ENCODE results near the gene CFAP53.

Gene CFAP53

GRCh38 chr18:50187659-50188058 lies 78.6 kb downstream of the CFAP53 start:
- Histone ChIP-seq H3K27me3 (ENCODE audit: control insufficient read depth in 5 of 5, insufficient read depth in 4 of 5, low read length in 5 of 5) (peaks cover 0 to 14% (median 12%) of the 10 kb centered on the region in 5 donors), H3K27ac (ENCODE audit: low read depth, low read length) (no peak overlapping the region), H3K4me1 (ENCODE audit: control insufficient read depth in 5 of 5, insufficient read depth in 5 of 5, low read length in 5 of 5) (no peaks in the 10 kb centered on the region), H3K4me3 (ENCODE audit: low read depth in 1 of 5, low read length in 5 of 5) (no peak overlapping the region), H3K9me3 (ENCODE audit: control insufficient read depth in 5 of 5, low read length in 5 of 5) (no peaks in the 10 kb centered on the region), H3K9ac (ENCODE audit: low read length in 5 of 5) (no peak overlapping the region), H3K36me3 (ENCODE audit: control insufficient read depth in 5 of 5, insufficient read depth in 5 of 5, low read length in 5 of 5) (no peaks in the 10 kb centered on the region)

GRCh38 chr18:50186385-50186784 lies 79.9 kb downstream of the CFAP53 start:
- Histone ChIP-seq H3K4me3 (ENCODE audit: low read depth in 1 of 5, low read length in 5 of 5) (no peak overlapping the region), H3K27ac (ENCODE audit: low read depth, low read length) (no peak overlapping the region), H3K36me3 (ENCODE audit: control insufficient read depth in 5 of 5, insufficient read depth in 5 of 5, low read length in 5 of 5) (no peaks in the 10 kb centered on the region), H3K9ac (ENCODE audit: low read length in 5 of 5) (no peak overlapping the region), H3K4me1 (ENCODE audit: control insufficient read depth in 5 of 5, insufficient read depth in 5 of 5, low read length in 5 of 5) (no peaks in the 10 kb centered on the region), H3K9me3 (ENCODE audit: control insufficient read depth in 5 of 5, low read length in 5 of 5) (no peaks in the 10 kb centered on the region), H3K27me3 (ENCODE audit: control insufficient read depth in 5 of 5, insufficient read depth in 4 of 5, low read length in 5 of 5) (peaks cover 0 to 17% (median 6%) of the 10 kb centered on the region in 5 donors)

- Histone ChIP-seq H3K27me3 (ENCODE audit: control insufficient read depth in 5 of 5, insufficient read depth in 4 of 5, low read length in 5 of 5) (peaks cover 0 to 11% (median 7%) of the 10 kb centered on the region in 5 donors), H3K36me3 (ENCODE audit: control insufficient read depth in 5 of 5, insufficient read depth in 5 of 5, low read length in 5 of 5) (no peaks in the 10 kb centered on the region)
These were observed 82.7 kb downstream of the CFAP53 start for GRCh38 chr18:50183556-50183955.

GRCh38 chr18:50182511-50182910 lies 83.8 kb downstream of the CFAP53 start:
- Histone ChIP-seq H3K27ac (ENCODE audit: low read depth, low read length) (no peak overlapping the region), H3K4me3 (ENCODE audit: low read depth in 1 of 5, low read length in 5 of 5) (no peak overlapping the region), H3K9ac (ENCODE audit: low read length in 5 of 5) (no peak overlapping the region), H3K36me3 (ENCODE audit: control insufficient read depth in 5 of 5, insufficient read depth in 5 of 5, low read length in 5 of 5) (no peaks in the 10 kb centered on the region), H3K9me3 (ENCODE audit: control insufficient read depth in 5 of 5, low read length in 5 of 5) (no peaks in the 10 kb centered on the region), H3K27me3 (ENCODE audit: control insufficient read depth in 5 of 5, insufficient read depth in 4 of 5, low read length in 5 of 5) (peaks cover 0 to 11% (median 7%) of the 10 kb centered on the region in 5 donors), H3K4me1 (ENCODE audit: control insufficient read depth in 5 of 5, insufficient read depth in 5 of 5, low read length in 5 of 5) (no peaks in the 10 kb centered on the region)

More at GRCh38 chr18:50183556-50183955, 82.7 kb downstream of the CFAP53 start:
- H3K9ac ChIP-seq (ENCODE audit: low read length in 5 of 5), result no peak overlapping the region
- no peaks in the 10 kb centered on the region for H3K4me1 ChIP-seq (ENCODE audit: control insufficient read depth in 5 of 5, insufficient read depth in 5 of 5, low read length in 5 of 5)
- no peaks in the 10 kb centered on the region for H3K9me3 ChIP-seq (ENCODE audit: control insufficient read depth in 5 of 5, low read length in 5 of 5)
- no peak overlapping the region for H3K27ac ChIP-seq (ENCODE audit: low read depth, low read length)
- no peak overlapping the region for H3K4me3 ChIP-seq (ENCODE audit: low read depth in 1 of 5, low read length in 5 of 5)

GRCh38 chr18:50181590-50181989 lies 84.7 kb downstream of the CFAP53 start:
- Histone ChIP-seq H3K27ac (ENCODE audit: low read depth, low read length) (no peak overlapping the region), H3K9me3 (ENCODE audit: control insufficient read depth in 5 of 5, low read length in 5 of 5) (no peaks in the 10 kb centered on the region), H3K27me3 (ENCODE audit: control insufficient read depth in 5 of 5, insufficient read depth in 4 of 5, low read length in 5 of 5) (peaks cover 0 to 11% (median 7%) of the 10 kb centered on the region in 5 donors), H3K4me1 (ENCODE audit: control insufficient read depth in 5 of 5, insufficient read depth in 5 of 5, low read length in 5 of 5) (no peaks in the 10 kb centered on the region), H3K4me3 (ENCODE audit: low read depth in 1 of 5, low read length in 5 of 5) (no peak overlapping the region), H3K36me3 (ENCODE audit: control insufficient read depth in 5 of 5, insufficient read depth in 5 of 5, low read length in 5 of 5) (no peaks in the 10 kb centered on the region), H3K9ac (ENCODE audit: low read length in 5 of 5) (no peak overlapping the region)

GRCh38 chr18:50179465-50179864 lies 86.8 kb downstream of the CFAP53 start:
- H3K27me3 ChIP-seq (ENCODE audit: control insufficient read depth in 5 of 5, insufficient read depth in 4 of 5, low read length in 5 of 5), result peaks cover 0 to 9% (median 7%) of the 10 kb centered on the region in 5 donors
- H3K4me1 ChIP-seq (ENCODE audit: control insufficient read depth in 5 of 5, insufficient read depth in 5 of 5, low read length in 5 of 5), result no peaks in the 10 kb centered on the region
- H3K27ac ChIP-seq (ENCODE audit: low read depth, low read length), result no peak overlapping the region
- no peak overlapping the region for H3K4me3 ChIP-seq (ENCODE audit: low read depth in 1 of 5, low read length in 5 of 5)
- H3K9ac ChIP-seq (ENCODE audit: low read length in 5 of 5), result no peak overlapping the region
- no peaks in the 10 kb centered on the region for H3K36me3 ChIP-seq (ENCODE audit: control insufficient read depth in 5 of 5, insufficient read depth in 5 of 5, low read length in 5 of 5)
- no peaks in the 10 kb centered on the region for H3K9me3 ChIP-seq (ENCODE audit: control insufficient read depth in 5 of 5, low read length in 5 of 5)

- Histone ChIP-seq H3K9me3 (ENCODE audit: control insufficient read depth in 5 of 5, low read length in 5 of 5) (no peaks in the 10 kb centered on the region), H3K27me3 (ENCODE audit: control insufficient read depth in 5 of 5, insufficient read depth in 4 of 5, low read length in 5 of 5) (peaks cover 0 to 4% (median 2%) of the 10 kb centered on the region in 5 donors), H3K4me1 (ENCODE audit: control insufficient read depth in 5 of 5, insufficient read depth in 5 of 5, low read length in 5 of 5) (no peaks in the 10 kb centered on the region), H3K9ac (ENCODE audit: low read length in 5 of 5) (no peak overlapping the region), H3K4me3 (ENCODE audit: low read depth in 1 of 5, low read length in 5 of 5) (no peak overlapping the region), H3K36me3 (ENCODE audit: control insufficient read depth in 5 of 5, insufficient read depth in 5 of 5, low read length in 5 of 5) (no peaks in the 10 kb centered on the region), H3K27ac (ENCODE audit: low read depth, low read length) (no peak overlapping the region)
These were observed 88.9 kb downstream of the CFAP53 start for GRCh38 chr18:50177294-50177992.
